HTR-8/SVneo (cell line): ENCODE data around the gene MALAT1.
A peak's percentile ranks its signal among the peaks of the same experiment; 100 is the strongest.

Source experiments
- DNase-seq: peaks from one replicate; pipeline ENCODE4 v3.0.0; 2011; ENCODE audit warnings: low spot score, mixed read lengths; ENCODE audit not compliant: insufficient read length
- FAIRE-seq: peaks from 2 replicates; lab custom pipeline; 2011; peaks lifted over from hg19 to GRCh38; lab: Jason Lieb, UNC

Gene MALAT1

DNA sequence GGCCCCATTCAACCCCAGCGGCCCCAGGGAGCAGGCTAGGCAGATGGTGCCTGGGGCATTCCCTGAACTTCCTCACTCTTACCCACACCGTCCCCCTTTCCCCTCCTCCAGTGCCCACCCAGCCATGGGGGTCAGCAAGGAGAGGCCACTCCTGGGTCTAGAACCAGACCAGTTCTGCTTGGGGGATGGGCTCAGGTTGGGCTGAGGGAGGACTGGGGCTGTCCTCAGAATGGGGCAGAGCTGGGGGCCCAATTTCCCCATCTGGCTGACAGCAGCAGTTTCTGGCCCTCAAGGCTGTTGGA, 38.4 kb downstream of the MALAT1 start:
- DNase-seq (no peak), FAIRE-seq (no peak)

DNA sequence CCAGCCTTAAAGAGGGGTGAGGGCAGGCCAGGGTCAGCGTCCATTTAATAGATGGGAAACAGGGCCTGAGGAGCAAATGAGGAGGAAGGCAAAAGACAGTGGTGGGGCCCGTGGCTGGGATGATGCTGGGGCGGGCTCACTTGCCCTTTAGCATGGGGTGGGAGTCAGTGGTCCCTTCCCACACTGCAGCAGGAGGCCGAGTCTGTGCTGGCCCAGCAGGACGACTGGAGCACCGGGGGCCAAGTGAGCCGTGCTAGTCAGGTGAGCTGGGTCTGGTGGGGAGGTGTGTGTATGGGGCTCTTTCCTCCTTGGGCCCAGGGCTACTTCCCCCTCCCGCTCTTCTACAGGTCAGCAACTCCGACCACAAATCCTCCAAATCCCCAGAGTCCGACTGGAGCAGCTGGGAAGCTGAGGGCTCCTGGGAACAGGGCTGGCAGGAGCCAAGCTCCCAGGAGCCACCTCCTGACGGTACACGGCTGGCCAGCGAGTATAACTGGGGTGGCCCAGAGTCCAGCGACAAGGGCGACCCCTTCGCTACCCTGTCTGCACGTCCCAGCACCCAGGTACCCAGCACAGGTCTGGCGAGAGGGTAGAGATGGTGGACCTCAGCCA, 38.9 kb downstream of the MALAT1 start:
- FAIRE-seq (no peak), DNase-seq (no peak)

DNA sequence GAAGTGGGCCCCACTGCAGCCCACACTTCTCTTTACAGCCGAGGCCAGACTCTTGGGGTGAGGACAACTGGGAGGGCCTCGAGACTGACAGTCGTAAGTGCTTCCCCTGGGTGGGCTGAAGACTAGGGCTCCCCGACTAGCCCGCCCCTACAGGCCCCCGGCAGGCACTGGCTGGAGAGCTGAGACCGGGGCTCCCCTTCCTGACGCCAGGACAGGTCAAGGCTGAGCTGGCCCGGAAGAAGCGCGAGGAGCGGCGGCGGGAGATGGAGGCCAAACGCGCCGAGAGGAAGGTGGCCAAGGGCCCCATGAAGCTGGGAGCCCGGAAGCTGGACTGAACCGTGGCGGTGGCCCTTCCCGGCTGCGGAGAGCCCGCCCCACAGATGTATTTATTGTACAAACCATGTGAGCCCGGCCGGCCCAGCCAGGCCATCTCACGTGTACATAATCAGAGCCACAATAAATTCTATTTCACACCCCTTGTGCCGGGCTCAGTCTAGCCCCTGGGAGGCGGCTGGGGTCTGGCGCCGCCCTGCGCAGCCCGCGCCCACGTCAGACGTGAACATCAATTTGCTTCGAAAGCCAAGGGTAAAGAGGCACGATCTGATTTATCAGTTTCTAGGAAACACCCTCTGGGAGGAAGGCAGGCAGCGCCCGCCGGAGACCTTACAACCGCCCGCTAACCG, 39.5 kb downstream of the MALAT1 start:
- DNase-seq (no peak), FAIRE-seq (no peak)

DNA sequence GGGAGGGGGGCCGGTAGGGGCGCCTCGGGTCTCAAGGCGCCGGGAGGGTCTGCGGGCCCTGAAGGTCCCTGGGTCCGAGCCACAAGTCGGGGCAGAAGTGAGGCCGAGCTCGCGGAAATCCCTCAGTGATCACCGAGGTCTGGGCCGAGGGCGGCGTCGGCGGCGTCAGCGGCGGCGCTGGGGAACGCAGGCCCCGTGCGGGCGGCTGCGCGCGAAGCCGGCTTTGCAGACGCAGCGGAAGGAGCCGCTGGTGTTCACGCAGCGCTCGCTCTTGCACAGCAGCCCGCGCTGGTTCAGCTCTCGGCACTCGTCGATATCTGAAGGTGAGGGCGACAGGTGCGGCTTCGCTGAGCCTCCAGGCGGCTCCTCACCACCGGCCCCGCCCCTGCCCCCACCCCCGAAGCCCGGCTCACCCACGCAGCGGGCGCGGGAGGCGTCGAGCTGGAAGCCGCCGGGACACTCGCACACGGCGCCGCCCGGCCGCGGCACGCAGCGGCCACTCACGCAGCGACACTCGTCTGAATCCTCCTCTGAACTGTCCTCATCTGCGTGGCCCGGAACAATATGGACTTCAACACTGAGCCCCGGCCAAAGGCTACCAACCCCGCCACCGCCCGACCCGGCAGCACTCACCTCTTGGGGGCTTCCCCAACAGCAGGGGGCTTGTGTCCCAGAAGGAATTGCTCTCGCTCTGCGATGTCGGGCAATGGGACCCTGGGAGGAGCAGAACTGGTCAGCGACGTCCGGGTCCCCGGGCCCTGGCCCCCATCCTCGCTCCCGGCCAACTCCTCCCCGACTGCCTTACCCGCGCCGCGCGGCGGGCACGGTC, 40.3 kb downstream of the MALAT1 start:
- DNase-seq: no peak
- FAIRE-seq: no peak

DNA sequence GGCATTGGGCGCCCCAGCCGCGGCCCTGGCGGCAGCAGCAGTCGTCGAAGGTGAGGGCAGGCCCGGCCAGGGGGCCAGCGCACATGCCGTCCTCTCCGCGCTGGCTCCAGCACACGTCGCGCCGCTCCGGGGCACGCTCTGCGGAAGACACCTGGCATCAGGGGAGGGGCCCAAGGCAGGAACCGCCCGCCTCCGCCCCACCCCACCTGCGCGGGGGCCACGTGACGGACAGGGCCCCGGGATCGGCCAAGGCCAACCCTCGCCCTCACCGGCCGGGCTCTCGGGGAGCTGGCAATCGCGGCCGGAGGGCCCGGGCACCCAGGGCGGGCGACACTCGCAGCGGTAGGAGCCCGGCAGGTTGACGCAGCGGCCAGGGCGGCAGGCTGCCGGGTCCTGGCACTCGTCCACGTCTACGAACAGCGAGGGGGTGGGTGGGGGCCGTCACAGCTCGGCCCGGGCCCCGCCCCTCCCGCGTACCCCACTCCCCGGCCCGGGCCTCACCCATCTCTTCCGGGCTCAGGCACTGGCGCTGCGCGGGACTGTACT, 41.0 kb downstream of the MALAT1 start:
- DNase-seq (no peak), FAIRE-seq (no peak)

DNA sequence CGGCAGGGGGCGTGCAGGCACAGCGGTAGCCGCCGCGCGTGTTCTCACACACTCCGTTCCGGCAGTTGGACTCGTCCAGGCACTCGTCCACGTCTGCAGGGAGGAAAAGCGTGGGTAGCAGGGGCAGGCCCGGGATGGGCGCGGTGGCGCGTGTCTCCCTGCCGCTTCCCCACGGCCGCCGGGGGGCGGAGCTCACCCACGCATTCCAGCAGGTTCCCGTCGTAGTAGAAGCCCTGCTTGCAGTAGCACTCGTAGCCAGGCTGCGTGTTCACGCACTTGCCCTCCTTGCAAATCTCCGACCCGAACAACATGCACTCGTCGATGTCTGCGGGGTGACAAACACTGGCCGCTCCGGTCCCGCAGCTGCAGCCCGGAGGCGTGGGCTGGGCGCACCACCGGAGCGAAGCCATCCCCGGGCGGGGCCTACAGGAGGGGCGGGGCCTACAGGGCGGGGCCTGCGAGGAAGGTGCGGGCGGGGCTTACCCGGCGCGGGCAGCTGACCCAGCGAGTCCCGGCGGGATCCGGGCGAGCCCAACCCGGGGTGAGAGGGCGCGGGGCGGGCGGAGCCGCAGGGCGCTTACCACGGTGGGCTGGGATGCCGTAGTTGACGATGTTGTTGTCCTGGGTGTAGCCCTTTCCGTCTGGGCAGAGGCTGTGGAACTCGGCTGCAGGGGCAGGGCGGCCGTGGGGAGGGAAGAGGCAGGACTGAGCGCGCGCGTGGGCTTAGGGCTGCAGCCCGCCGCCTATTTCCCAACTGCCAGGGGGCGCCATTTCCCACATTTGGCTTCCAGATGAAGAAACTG, 41.6 kb downstream of the MALAT1 start:
- FAIRE-seq: peak; percentile 94
- DNase-seq: peak; percentile 67

DNA sequence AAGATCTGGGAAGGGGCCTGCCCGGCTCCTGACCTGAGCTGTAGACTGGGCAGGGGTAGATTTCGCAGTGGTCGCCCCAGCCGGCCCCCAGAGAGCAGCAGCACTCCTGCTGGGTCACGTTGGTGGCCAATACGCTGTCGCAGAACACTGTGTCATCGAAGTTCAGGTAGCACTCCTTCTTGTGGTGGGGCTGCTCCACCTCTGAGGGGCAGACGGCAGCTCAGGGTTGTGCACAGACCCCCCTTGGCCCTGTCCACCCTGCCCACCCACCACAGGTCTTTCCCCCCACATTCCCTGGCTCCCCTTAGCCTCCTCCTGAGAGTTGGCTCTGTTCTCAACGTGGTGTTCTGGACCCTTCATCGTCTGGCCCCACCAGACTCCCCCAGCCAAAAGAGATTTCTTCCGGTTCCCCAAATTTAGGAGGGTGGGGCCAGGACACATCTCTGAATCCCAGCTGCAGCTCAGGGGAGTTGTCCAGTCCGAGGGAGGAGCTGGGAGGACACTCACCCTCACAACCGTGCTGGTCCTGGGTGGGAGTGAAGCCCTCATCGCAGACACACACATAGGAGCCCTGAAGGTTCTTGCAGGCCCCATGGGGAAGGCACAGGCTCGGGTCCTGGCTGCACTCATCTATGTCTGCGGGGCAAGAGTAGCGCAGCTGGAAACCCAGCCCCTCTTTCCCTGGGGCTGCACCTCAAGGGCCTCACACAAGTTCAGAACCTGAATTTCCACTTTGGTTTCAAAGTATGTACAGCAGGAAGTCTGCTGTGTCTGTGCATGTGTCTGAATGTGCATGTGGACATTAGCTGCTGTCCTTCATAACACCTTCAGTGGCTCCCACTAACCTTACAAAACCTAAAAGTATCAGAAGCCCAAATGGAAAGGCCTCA, 42.5 kb downstream of the MALAT1 start:
- FAIRE-seq (peak; percentile 33), DNase-seq (no peak)

DNA sequence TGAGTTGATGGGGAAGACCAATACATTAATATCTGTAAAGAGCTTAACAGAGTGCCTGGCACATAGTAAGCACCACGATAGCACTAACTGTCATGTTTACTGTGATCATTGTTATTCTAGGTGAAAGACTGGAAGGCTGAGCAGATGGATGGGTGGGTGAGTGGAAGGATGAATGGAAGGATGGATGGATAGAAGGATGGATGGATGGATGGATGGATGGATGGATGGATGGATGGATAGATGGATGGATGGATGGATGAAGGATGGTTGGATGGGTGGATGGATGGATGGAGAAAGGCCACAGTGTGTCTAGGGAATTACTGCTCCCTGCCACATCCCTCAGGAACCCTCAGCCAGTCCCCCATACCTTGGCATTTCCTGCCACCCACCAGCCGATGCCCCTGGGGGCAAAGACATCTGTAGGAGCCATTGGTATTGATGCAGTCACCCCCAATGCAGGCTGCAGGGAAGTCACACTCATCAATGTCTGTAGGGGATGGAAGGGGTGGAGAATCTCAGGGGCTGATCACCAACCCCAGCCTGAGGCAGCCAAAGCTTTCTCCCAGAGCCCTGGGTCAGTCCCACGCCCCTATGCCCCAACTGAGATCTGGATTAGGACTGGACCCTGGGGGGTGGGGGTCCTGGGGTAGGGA, 44.0 kb downstream of the MALAT1 start:
- FAIRE-seq (no peak), DNase-seq (no peak)

DNA sequence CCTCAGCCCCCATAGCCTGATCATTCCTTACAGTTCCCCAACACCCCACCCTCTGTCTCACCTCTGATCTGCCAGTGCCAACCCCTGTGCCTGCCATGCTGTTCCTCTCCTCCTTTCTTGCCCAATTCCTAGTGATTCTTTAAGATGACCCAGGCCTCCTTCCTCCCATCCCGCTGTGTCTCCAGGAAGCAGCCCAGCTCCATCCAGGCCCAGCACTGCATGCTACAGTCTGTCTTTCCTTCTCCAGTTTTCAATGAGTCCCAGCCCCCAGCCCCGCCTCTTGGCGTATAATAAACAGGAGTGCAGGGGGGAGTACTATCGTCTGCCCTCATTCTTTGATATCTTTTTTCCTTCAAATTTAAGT, 47.0 kb downstream of the MALAT1 start:
- no peak for FAIRE-seq
- no peak for DNase-seq

DNA sequence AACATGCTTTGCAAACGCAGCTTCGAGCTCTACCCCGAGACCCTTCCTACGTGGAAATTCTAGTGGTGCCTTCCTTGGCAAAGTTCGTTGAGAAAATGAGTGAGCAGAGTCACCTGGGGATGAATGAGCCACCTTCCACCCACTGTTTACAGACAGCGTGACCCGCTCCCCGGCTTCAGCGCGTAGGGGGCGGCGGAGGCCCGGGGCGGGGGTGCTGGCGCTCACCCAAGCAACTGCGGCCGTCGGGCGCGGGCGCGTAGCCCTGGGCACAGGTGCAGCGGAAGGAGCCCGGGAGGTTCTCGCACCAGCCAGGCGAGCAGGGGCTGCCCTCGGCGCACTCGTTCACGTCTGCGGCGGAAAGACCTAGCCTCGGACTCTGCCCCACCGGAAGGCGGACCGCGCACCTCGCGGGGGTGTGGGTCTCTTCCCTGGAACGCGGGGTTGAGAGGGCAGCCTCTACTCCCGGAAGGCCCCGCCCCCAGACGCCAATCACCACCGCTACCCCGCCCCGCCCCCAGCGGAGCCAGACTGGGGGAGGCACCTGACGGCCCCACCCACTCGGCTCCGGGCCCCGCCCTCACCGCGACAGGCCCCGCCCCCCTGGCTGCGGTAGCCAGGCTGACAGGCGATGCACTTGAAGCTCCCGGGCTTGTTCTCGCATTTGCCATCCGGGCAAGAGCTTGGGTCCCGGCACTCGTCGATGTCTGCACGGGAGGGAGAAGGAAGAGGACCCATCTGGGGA, 47.5 kb downstream of the MALAT1 start:
- no peak for FAIRE-seq
- no peak for DNase-seq

DNA sequence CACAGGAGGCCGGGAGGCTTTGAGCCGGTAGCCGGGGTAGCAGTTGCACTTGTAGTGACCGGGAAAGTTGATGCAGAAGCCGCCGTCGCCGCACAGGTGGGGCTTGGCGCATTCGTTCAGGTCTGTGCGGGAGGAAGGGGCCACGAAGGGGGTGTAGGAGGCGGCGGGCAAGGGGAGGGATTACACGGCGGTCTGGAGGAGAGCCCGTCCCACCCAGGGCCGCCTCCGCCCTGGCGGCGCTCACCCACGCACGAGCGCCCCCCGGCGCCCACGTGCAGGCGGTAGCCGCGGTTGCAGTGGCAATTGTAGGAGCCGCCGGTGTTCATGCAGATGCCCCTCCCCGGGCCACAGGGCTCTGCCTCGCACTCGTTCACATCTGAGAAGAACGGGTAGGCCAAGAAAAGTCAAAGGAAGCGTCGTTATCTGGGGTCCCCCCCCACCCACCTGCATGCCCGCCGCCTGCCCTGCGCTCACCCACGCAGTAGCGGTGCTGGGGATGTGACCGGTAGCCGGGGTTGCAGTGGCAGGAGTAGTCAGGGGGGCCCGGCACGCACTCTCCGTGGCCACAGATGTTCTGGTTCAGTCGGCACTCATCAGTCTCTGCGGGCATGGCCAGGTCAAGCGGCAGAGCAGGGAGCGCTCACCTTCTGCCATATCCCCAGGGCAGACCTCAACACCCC, 48.7 kb downstream of the MALAT1 start:
- FAIRE-seq: no peak
- DNase-seq: no peak

DNA sequence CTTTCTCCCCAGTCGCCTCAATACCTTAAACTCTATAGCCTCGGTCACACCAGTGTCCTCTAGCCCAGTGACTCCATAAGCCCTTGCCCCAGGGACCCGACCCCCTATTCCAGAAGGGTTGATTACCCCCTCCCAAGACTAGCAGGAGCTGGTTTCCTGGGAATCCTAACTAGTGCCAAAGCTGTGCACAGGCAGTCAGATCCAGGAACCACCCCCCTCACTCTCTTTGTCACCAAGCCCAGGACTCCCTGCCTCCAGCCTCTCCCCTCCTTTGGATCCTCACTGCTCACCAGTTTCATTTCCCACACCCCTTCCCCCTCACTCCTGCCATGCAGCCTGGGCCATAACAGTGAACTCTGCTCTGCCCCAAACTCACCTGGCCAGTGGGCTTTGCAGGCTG, 49.5 kb downstream of the MALAT1 start:
- FAIRE-seq: no peak
- no peak for DNase-seq

DNA sequence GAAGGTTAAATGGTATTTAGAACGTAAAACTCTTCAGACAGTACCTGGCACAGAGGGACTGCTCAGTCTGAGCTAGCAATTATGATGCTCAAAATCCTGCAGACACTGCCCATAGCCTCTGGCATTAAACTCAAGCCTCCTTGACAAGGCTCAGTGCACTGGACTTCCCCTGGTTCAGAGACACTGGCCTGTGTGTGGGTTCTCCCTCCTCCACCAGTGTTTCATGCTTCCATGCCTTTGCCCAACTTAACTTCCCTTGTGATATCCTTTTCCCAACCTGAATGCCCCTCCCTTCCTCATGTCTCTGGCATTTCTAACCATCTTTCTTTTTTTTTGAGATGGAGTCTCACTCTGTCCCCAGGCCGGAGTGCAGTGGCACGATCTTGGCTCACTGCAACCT, 50.3 kb downstream of the MALAT1 start:
- DNase-seq: no peak
- FAIRE-seq: no peak

DNA sequence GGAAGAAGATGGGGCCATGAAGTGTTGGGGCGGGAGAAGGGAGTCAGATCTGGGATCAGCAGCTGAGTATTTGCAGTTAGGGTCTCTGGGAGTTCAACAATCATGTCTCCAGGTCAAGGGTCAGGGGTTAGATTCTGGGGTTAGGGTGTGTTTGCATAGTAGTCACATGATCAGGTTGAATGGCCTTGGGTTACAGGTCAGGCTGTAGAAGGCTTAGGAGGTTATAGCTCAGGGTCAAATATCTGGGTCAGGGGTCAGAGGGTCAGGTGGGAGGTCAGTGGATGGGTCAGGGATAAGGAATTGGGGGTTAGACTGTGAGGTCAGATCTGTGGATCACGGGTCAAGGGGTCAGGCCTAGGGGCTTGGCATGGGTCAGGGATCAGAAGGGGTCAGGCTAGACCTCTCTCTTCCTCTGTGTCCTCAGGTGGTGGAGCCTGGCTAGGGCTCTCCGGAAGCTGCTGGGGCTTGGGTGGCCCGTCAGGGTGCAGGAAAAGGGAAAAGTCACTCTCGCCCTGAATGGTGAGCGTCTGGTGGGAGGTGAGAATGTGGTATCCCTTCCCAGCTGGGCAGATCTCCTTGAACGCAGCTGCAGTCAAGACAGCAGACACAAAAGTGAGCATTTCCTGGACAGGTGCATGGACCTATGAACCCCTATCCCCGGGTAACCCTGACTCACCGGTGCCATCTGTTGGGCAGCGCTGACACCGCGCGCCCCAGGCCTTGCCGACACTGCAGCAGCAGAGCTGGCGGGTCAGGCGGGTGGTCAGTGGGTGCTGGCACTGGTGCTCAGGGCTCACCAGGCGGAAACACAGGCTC, 52.9 kb downstream of the MALAT1 start:
- FAIRE-seq (no peak), DNase-seq (no peak)

DNA sequence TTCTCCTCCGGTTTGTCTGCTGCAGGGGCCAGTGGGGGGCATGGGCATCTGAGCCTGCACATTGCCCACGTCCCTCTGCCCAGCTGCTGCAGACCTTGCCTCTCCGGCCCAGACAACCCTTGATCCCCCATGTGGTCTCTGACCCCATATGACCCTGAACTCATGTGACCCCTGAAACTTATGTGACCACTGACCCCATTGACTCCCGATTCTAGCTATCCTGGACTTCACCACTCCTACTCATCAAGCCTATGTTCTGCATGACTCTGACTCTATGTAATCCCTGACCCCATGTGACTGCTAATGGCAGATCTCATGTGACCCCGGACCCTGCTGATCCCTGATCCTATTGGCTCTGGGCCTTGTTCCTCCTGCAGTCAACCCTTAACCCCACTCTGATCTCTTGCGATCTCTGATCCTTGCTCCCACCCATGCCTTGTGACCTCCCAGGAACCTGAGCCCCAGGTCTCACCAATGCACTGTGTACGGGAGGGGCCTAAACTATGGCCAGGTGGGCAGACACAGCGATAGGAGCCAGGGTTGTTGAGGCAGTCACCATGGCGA, 53.6 kb downstream of the MALAT1 start:
- no peak for DNase-seq
- no peak for FAIRE-seq

DNA sequence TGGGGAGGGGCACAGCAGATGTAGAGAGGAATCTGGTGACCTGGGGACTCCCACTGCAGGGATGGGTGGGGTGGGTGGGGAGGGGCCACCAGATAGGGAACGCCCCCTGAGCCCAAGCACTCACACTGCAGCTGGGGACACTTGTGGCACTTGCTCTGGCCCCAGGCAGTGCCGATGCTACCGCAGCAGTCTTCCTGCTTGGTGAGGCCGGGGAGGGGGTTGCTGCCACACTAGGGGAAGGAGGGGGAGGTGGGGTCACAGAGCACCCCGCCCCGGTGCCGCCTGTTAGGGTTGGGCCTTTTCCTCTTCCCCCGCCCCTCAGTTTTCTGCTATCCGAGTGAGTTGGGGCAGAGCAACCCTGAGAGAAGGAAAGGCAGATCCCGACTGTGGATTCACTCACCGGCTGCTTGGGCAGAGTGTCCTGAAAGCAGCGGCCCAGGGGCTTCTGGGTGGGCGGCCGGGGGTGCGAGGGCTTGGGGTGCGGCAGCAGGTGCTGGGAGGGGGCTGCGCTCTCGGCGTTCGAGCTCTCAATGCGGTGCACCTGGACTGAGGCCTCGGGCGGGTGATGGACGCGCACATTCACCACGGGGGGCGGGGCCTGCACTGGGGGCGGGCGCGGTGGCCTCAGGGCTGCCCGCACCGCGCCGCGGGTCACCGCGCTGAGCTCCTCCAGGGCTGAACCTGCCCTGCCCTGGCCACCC, 54.6 kb downstream of the MALAT1 start:
- FAIRE-seq: no peak
- DNase-seq: no peak
